A673 (cell line): ENCODE data around the gene RASAL2. TPM values are rescaled to one million over a fixed set of nuclear protein-coding genes. Genes with fewer than 3 reads are reported as not detected.

Experiments
- BruUV-seq: library from RNA; stranded (reverse); fragments of 400-500 nt; replicated peaks from 2 replicates; lab custom pipeline; 2021; lab: Mats Ljungman, UMichigan
- CTCF ChIA-PET: fragments of 300-600 bp; sonication (Branson Sonifier 250); formaldehyde crosslinking; loops from one replicate; lab custom pipeline; 2022; ENCODE audit warnings: antibody characterized with exemption; lab: Charles Lee
- POLR2A ChIA-PET: fragments of 300-600 bp; sonication (Branson Sonifier 250); formaldehyde crosslinking; loops from one replicate; lab custom pipeline; 2022; ENCODE audit warnings: antibody characterized with exemption; ENCODE audit not compliant: low non-redundant PET; lab: Charles Lee
- DNase-seq: peaks from one replicate; pipeline ENCODE4 v3.0.0-alpha.2; 2015; ENCODE audit warnings: low spot score
- H3K27ac ChIP-seq: fragments of 200-600 bp; sonication (generic); 2 replicates; pipeline ENCODE4 v1.5.1; 2016; ENCODE audit warnings: mixed run types, low read depth, mild to moderate bottlenecking, mixed read lengths, antibody characterized with exemption, low read length; ENCODE audit not compliant: poor library complexity, severe bottlenecking
- H3K27me3 ChIP-seq: fragments of 200-600 bp; sonication (generic); replicated peaks from 2 replicates; pipeline ENCODE4 v1.6.1; 2017; ENCODE audit warnings: mixed run types, low read depth, mild to moderate bottlenecking, mixed read lengths, antibody characterized with exemption, low read length; ENCODE audit not compliant: insufficient read depth, poor library complexity
- H3K36me3 ChIP-seq: fragments of 200-600 bp; sonication (generic); 2 replicates; pipeline ENCODE4 v1.6.1; 2016; ENCODE audit warnings: mixed run types, mild to moderate bottlenecking, mixed read lengths, antibody characterized with exemption, low read length; ENCODE audit not compliant: insufficient read depth, poor library complexity, severe bottlenecking
- H3K4me1 ChIP-seq: fragments of 200-600 bp; sonication (generic); 2 replicates; pipeline ENCODE4 v1.6.1; 2017; ENCODE audit warnings: mixed run types, mild to moderate bottlenecking, mixed read lengths, antibody characterized with exemption, low read length; ENCODE audit not compliant: insufficient read depth, poor library complexity, severe bottlenecking
- H3K4me3 ChIP-seq: fragments of 200-600 bp; sonication (generic); 2 replicates; pipeline ENCODE4 v1.5.1; 2016; ENCODE audit warnings: low read depth, mixed run types, mild to moderate bottlenecking, mixed read lengths, low read length; ENCODE audit not compliant: poor library complexity, severe bottlenecking
- H3K9me3 ChIP-seq: fragments of 200-600 bp; sonication (generic); 2 replicates; pipeline ENCODE4 v1.6.1; 2016; ENCODE audit warnings: mixed run types, low read depth, mild to moderate bottlenecking, mixed read lengths, antibody characterized with exemption, low read length; ENCODE audit not compliant: poor library complexity, severe bottlenecking
- EZH2 ChIP-seq: fragments of 200-600 bp; sonication (generic); IDR thresholded peaks from 2 replicates; pipeline ENCODE4 v1.6.1; 2017; ENCODE audit warnings: borderline replicate concordance, low read depth, mild to moderate bottlenecking, mixed read lengths, antibody characterized with exemption, low read length; ENCODE audit not compliant: poor library complexity, severe bottlenecking
- intact Hi-C: fragments of 100-400 bp; cut with micrococcal nuclease; formaldehyde crosslinking; loops from one replicate; pipeline ENCODE4 v1.10.0; 2022; ENCODE audit not compliant: unreplicated experiment
- total RNA-seq: library from RNA; stranded (reverse); gene quantifications from 2 replicates; pipeline ENCODE4 v1.2.3, GENCODE V29; 2021
- TF ChIP-seq, protein P1 (sequence below): fragments of 300-800, 200-600 bp; sonication (generic); conservative IDR thresholded peaks from 2 replicates; pipeline ENCODE4 v1.5.1; 2017; ENCODE audit warnings: low read depth, mild to moderate bottlenecking, antibody characterized with exemption, low read length, moderate library complexity, mixed read lengths

Gene RASAL2
- total RNA-seq, 1 experiment from 2014 or later = 8.3 TPM

DNA sequence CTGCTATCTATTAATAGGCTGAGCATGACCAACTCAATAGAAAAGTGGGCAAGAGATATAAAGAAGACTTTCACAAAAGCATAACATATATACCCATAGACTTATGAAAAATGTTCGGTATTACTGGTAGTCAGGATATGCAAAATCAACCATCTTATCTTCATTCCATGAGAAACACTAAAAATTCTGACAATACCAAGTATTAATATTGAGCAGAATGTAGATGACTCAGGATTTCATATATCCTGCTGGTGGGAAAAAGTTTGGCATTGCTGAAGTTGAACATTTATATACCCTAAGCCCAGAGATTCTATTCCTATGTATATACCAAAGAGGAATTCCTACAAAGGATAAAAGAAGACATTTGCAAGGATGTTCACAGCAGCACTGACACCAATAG lies 264.6 kb downstream of the RASAL2 start:
- no peak for TF ChIP-seq EZH2
- TF ChIP-seq, protein P1, sequence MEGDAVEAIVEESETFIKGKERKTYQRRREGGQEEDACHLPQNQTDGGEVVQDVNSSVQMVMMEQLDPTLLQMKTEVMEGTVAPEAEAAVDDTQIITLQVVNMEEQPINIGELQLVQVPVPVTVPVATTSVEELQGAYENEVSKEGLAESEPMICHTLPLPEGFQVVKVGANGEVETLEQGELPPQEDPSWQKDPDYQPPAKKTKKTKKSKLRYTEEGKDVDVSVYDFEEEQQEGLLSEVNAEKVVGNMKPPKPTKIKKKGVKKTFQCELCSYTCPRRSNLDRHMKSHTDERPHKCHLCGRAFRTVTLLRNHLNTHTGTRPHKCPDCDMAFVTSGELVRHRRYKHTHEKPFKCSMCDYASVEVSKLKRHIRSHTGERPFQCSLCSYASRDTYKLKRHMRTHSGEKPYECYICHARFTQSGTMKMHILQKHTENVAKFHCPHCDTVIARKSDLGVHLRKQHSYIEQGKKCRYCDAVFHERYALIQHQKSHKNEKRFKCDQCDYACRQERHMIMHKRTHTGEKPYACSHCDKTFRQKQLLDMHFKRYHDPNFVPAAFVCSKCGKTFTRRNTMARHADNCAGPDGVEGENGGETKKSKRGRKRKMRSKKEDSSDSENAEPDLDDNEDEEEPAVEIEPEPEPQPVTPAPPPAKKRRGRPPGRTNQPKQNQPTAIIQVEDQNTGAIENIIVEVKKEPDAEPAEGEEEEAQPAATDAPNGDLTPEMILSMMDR = no peak
- no TSS peak for BruUV-seq
- intact Hi-C loops = no loop called here
- H3K27me3 ChIP-seq = no peaks in the 10 kb centered on the region
- CTCF ChIA-PET = no interaction called here
- H3K9me3 ChIP-seq = no peaks in the 10 kb centered on the region
- H3K4me3 ChIP-seq = no peak overlapping the region
- H3K4me1 ChIP-seq = peaks cover 7% of the 10 kb centered on the region
- no peak overlapping the region for H3K27ac ChIP-seq
- POLR2A ChIA-PET = no interaction called here
- no peaks in the 10 kb centered on the region for H3K36me3 ChIP-seq
- DNase-seq = no peak

DNA sequence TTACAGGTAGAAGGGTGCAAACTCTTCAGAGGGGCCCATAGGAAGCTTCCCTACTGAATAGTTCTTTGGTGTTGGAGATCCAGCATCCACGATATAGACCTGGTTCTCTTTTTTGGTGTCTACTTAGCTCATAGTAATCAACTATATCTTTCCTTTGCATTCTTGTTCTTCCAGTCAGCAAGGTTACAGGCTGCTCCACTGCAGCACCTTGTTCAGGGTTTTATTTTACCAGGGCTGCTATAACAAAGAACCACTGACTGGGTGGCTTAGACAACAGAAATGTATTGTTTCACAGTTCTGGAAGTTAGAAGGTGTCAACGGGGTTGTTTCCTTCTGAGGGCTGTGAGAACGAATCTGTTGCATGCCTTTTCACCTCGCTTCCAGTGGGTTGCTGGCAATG lies 266.5 kb downstream of the RASAL2 start:
- Histone ChIP-seq H3K4me1 (peaks cover 7% of the 10 kb centered on the region), H3K27me3 (no peaks in the 10 kb centered on the region), H3K4me3 (no peak overlapping the region), H3K36me3 (no peaks in the 10 kb centered on the region), H3K27ac (no peak overlapping the region), H3K9me3 (no peaks in the 10 kb centered on the region)
- CTCF ChIA-PET = no interaction called here
- POLR2A ChIA-PET = no interaction called here
- intact Hi-C loops = no loop called here
- DNase-seq = no peak
- no peak for TF ChIP-seq EZH2
- TF ChIP-seq, protein P1 = no peak
- no TSS peak for BruUV-seq

DNA sequence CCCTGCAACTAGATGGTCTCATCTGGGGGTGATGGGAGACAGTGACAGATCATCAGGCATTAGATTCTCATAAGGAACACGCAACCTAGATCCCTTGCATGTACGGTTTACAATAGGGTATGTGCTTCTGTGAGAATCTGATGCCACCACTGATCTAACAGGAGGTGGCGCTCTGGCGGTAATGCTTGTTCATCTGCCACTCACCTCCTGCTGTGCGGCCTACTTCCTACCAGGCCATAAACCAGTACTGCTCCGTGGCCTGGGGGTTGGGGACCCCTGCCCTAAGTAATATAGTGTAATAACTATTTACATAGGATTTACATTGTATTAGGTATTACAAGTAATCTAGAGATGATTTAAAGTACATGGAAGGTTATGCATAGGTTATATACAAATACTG lies 267.9 kb downstream of the RASAL2 start:
- POLR2A ChIA-PET = no interaction called here
- TF ChIP-seq, protein P1 = peak; percentile 37; the same call in 1 of the 2 replicates
- no peak for TF ChIP-seq EZH2
- Histone ChIP-seq H3K4me3 (no peak overlapping the region), H3K27ac (no peak overlapping the region), H3K36me3 (no peaks in the 10 kb centered on the region), H3K27me3 (no peaks in the 10 kb centered on the region), H3K4me1 (peaks cover 7% of the 10 kb centered on the region), H3K9me3 (no peaks in the 10 kb centered on the region)
- peak; percentile 30 for DNase-seq
- CTCF ChIA-PET = no interaction called here
- intact Hi-C loops = no loop called here
- no TSS peak for BruUV-seq
